Upper lobe of left lung (tissue), 6 donors: Measurements from ENCODE around the gene DNHD1. TPM values are rescaled to one million over a fixed set of nuclear protein-coding genes. Genes with fewer than 3 reads are reported as not detected.

Experiments used
- ATAC-seq, 2 donors: fragments of 200-7000 bp; cut with Tn5 transposase; one replicate each; pipeline ENCODE4 v1.9.1; 2022; ENCODE audit warnings: mild to moderate bottlenecking in 2 of 2, moderate library complexity in 2 of 2; ENCODE audit not compliant: low FRiP score in 2 of 2
- DNase-seq, 2 donors: peaks; one replicate each; pipeline ENCODE4 v3.0.0-alpha.2; 2019 to 2020
- H3K27ac ChIP-seq, 4 donors: fragments of 200-600 bp; sonication (generic); one replicate each; pipeline ENCODE4 v1.5.1; 2016 to 2019
- H3K27me3 ChIP-seq, 4 donors: fragments of 200-600 bp; sonication (generic); one replicate each; pipeline ENCODE4 v1.5.1; 2017 to 2019
- H3K36me3 ChIP-seq, 4 donors: fragments of 200-600 bp; sonication (generic); one replicate each; pipeline ENCODE4 v1.5.1; 2016 to 2019
- H3K4me1 ChIP-seq, 4 donors: fragments of 200-600 bp; sonication (generic); one replicate each; pipeline ENCODE4 v1.5.1; 2018 to 2019
- H3K4me3 ChIP-seq, 4 donors: fragments of 200-600 bp; sonication (generic); one replicate each; pipeline ENCODE4 v1.5.1; 2017 to 2019; ENCODE audit warnings: mild to moderate bottlenecking in 2 of 4, moderate library complexity in 1 of 4
- H3K9me3 ChIP-seq, 4 donors: fragments of 200-600 bp; sonication (generic); one replicate each; pipeline ENCODE4 v1.5.1; 2018 to 2019
- EP300 ChIP-seq, 4 donors: sonication (generic); formaldehyde crosslinking; IDR thresholded peaks; one replicate each; pipeline ENCODE4 v1.5.1; 2017; ENCODE audit warnings: antibody characterized with exemption in 4 of 4, control low read depth in 2 of 4
- POLR2A ChIP-seq, 4 donors: fragments of 450-650 bp; IDR thresholded peaks; one replicate each; pipeline ENCODE4 v1.5.1; 2016 to 2017; ENCODE audit warnings: antibody characterized with exemption in 4 of 4, mild to moderate bottlenecking in 2 of 4
- POLR2AphosphoS5 ChIP-seq, 2 donors: sonication (generic); formaldehyde crosslinking; IDR thresholded peaks; one replicate each; pipeline ENCODE4 v1.5.1; 2017; ENCODE audit warnings: antibody characterized with exemption in 2 of 2
- WGBS, 2 donors: methylation state at CpG; one replicate each; pipeline ENCODE4 v1.1.5; 2017 to 2018; 5-methylcytosine and 5-hydroxymethylcytosine counted together
- total RNA-seq, 6 donors: library from RNA; depleted of rRNA in 4 of 6; stranded (reverse); fragments of >200 nt in 4 of 6; gene quantifications; one replicate each; pipeline versions ENCODE4 v1.1.0 to v1.2.1, GENCODE V29; 2016 to 2021
- TF ChIP-seq, protein P1 (sequence below), 6 experiments: fragments of 450-650 bp in 4 of 6; fragments of 200-600 bp in 2 of 6; sonication (generic) in 2 of 6; IDR thresholded peaks; one replicate each; pipeline ENCODE4 v1.5.1; 2016 to 2019; ENCODE audit warnings: antibody characterized with exemption in 6 of 6
- donor health status: DM: no; HTN: no; CAD: no; lungs with moderate emphysema.
- donor health status: DM: no; HTN: yes; CAD: no; lungs with severe emphysema.

DNHD1 gene
- total RNA-seq, 6 donors from 2014 or later = 10.5 to 79.6 (median 21.6) TPM

DNA sequence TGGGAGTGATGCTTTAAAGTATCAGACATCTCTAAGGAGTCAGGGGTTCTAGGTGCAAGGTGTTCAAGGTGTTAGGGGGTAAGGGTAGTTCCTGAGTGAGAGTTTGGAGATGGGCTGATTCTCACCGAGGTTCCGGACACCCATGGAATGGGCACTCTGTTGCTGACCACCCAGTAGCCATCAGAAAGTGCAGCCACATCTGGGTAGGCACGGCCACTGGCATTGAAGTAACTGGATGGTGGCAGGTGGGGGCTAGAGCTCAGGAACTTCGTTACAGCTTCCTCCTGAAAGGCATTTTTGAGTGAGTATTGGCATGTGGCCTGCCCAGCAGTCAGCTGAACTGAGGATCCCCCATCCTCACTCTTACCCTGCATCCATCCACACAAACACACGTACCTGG is 118.0 kb downstream of the DNHD1 start:
- 95 to 99% methylated on average over 4 to 5 of the region's 5 CpGs for WGBS, 2 donors
- Histone ChIP-seq H3K27ac (no peak overlapping the region), H3K36me3 (peaks cover 11 to 42% (median 26%) of the 10 kb centered on the region in 4 donors), H3K4me1 (peaks cover 36 to 56% (median 47%) of the 10 kb centered on the region in 4 donors), H3K27me3 (no peaks in the 10 kb centered on the region), H3K4me3 (no peak overlapping the region), H3K9me3 (no peaks in the 10 kb centered on the region)
- ATAC-seq (no peak), DNase-seq (no peak)
- TF ChIP-seq POLR2A (IDR thresholded peaks at IDR 0.05) (no peak), EP300 (IDR thresholded peaks at IDR 0.05) (no peak), POLR2AphosphoS5 (IDR thresholded peaks at IDR 0.05) (no peak)
- TF ChIP-seq, protein P1, sequence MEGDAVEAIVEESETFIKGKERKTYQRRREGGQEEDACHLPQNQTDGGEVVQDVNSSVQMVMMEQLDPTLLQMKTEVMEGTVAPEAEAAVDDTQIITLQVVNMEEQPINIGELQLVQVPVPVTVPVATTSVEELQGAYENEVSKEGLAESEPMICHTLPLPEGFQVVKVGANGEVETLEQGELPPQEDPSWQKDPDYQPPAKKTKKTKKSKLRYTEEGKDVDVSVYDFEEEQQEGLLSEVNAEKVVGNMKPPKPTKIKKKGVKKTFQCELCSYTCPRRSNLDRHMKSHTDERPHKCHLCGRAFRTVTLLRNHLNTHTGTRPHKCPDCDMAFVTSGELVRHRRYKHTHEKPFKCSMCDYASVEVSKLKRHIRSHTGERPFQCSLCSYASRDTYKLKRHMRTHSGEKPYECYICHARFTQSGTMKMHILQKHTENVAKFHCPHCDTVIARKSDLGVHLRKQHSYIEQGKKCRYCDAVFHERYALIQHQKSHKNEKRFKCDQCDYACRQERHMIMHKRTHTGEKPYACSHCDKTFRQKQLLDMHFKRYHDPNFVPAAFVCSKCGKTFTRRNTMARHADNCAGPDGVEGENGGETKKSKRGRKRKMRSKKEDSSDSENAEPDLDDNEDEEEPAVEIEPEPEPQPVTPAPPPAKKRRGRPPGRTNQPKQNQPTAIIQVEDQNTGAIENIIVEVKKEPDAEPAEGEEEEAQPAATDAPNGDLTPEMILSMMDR (IDR thresholded peaks at IDR 0.05) = no peak

DNA sequence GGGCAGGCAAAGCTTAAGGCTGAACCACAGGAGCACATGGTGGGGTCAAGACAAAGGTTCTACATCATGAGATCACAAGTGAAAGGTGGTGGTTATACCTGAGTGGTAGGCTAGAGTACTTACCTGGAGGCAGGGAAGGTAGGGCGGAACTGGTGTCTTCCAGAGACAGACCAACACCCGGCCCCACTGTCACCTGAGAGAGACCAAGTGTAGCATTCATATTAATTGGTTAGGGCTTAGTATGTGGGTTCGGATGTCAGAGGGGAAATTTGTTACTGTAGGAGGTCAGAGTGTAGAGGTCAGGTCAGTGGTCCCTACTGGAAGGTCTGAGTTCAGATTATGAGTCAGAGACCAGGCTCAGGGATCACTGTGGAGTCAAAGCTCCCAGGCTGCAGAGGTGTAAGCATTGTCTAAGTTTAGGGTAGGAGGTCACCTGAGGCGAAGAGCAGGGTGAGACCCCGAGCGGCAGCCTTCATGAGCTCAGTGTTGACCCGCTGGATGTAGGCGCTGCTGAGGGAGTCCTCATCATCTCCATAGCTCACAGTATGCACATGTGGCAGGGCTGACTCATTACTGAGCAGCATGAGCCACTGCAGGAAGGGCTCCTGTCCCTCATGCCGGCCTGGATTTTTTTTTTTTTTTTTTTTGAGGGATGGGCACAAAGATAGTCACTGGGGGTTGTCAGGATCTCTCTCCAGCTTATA is 119.0 kb downstream of the DNHD1 start:
- 88 to 95% methylated on average over 9 of the region's 9 CpGs for WGBS, 2 donors
- no peak for ATAC-seq
- no peak overlapping the region for H3K4me3 ChIP-seq
- H3K27ac ChIP-seq = no peak overlapping the region
- no peaks in the 10 kb centered on the region for H3K27me3 ChIP-seq
- TF ChIP-seq POLR2AphosphoS5 (IDR thresholded peaks at IDR 0.05) = no peak
- no peak for TF ChIP-seq POLR2A (IDR thresholded peaks at IDR 0.05)
- no peak for TF ChIP-seq EP300 (IDR thresholded peaks at IDR 0.05)
- TF ChIP-seq, protein P1 (IDR thresholded peaks at IDR 0.05) = no peak
- no peak for DNase-seq
- peaks cover under 1 to 32% (median 17%) of the 10 kb centered on the region in 4 donors for H3K36me3 ChIP-seq
- no peaks in the 10 kb centered on the region for H3K9me3 ChIP-seq
- peaks cover 30 to 46% (median 41%) of the 10 kb centered on the region in 4 donors for H3K4me1 ChIP-seq

GRCh38 chr11:6616596-6617250 is 119.6 kb downstream of the DNHD1 start:
- no peak for ATAC-seq
- Histone ChIP-seq H3K36me3 (peaks cover 0 to 28% (median 16%) of the 10 kb centered on the region in 4 donors), H3K27ac (peak overlapping the region in 1 of 4 donors; percentile 97), H3K9me3 (no peaks in the 10 kb centered on the region), H3K4me3 (no peak overlapping the region), H3K4me1 (peaks cover 24 to 39% (median 36%) of the 10 kb centered on the region in 4 donors), H3K27me3 (no peaks in the 10 kb centered on the region)
- peak in 1 of 2 donors; percentile 73 for DNase-seq
- TF ChIP-seq, protein P1 (IDR thresholded peaks at IDR 0.05) = no peak
- TF ChIP-seq POLR2AphosphoS5 (IDR thresholded peaks at IDR 0.05) (no peak), EP300 (IDR thresholded peaks at IDR 0.05) (no peak), POLR2A (IDR thresholded peaks at IDR 0.05) (no peak)
- 93 to 95% methylated on average over 14 of the region's 14 CpGs for WGBS, 2 donors

GRCh38 chr11:6617315-6617781 is 120.3 kb downstream of the DNHD1 start:
- Histone ChIP-seq H3K27ac (peak overlapping the region in 3 of 4 donors; percentile 88 to 97 (median 90)), H3K9me3 (no peaks in the 10 kb centered on the region), H3K4me3 (peak overlapping the region in 2 of 4 donors; percentile 68 to 76), H3K27me3 (no peaks in the 10 kb centered on the region), H3K4me1 (peaks cover 24 to 39% (median 36%) of the 10 kb centered on the region in 4 donors), H3K36me3 (peaks cover 0 to 28% (median 16%) of the 10 kb centered on the region in 4 donors)
- ATAC-seq (no peak), DNase-seq (no peak)
- TF ChIP-seq POLR2AphosphoS5 (IDR thresholded peaks at IDR 0.05) (no peak), EP300 (IDR thresholded peaks at IDR 0.05) (no peak), POLR2A (IDR thresholded peaks at IDR 0.05) (no peak)
- TF ChIP-seq, protein P1 (IDR thresholded peaks at IDR 0.05) = no peak
- 48 to 69% methylated on average over 3 to 5 of the region's 5 CpGs for WGBS, 2 donors
